OCI-LY7 (cell line): ENCODE data around the gene HRAS.

Experiments
- CTCF ChIP-seq: fragments of 200-600 bp; sonication (generic); conservative IDR thresholded peaks from 2 replicates; pipeline ENCODE4 v1.5.1; 2014; ENCODE audit warnings: mild to moderate bottlenecking, antibody characterized with exemption, low read length, moderate library complexity, mixed read lengths
- EZH2phosphoT487 ChIP-seq: fragments of 200-600 bp; sonication (generic); IDR thresholded peaks from 2 replicates; pipeline ENCODE4 v1.6.1; 2018; ENCODE audit warnings: low read depth, borderline replicate concordance, mild to moderate bottlenecking, mixed run types, antibody characterized with exemption, low read length, moderate library complexity, mixed read lengths

GRCh38 chr11:534396-535209 is 773 bp downstream of the HRAS start:
- TF ChIP-seq CTCF: 0 out of 2 replicates have a peak, but pooled peaks have one; percentile 26
- TF ChIP-seq EZH2phosphoT487: no peak
